HG03095 (cell line): Measurements from ENCODE around the gene COQ5.

ENCODE experiments used
- ATAC-seq: cut with Tn5 transposase; IDR thresholded peaks from one replicate; pipeline ENCODE4 v1.9.1; 2021; ENCODE audit warnings: moderate library complexity; ENCODE audit not compliant: unreplicated experiment

COQ5 gene

GRCh38 chr12:120485961-120486881, 42.7 kb downstream of the COQ5 start:
- no peak for ATAC-seq

GRCh38 chr12:120483621-120484020, 45.3 kb downstream of the COQ5 start:
- no peak for ATAC-seq

- ATAC-seq: no peak
Measured at GRCh38 chr12:120481022-120481767, 47.8 kb downstream of the COQ5 start.

GRCh38 chr12:120480211-120480610, 48.7 kb downstream of the COQ5 start:
- no peak for ATAC-seq

GRCh38 chr12:120479458-120479857, 49.5 kb downstream of the COQ5 start:
- no peak for ATAC-seq

- ATAC-seq: no peak
Measured at GRCh38 chr12:120475643-120476042, 53.3 kb downstream of the COQ5 start.

- ATAC-seq: no peak
Measured at GRCh38 chr12:120474616-120474960, 54.4 kb downstream of the COQ5 start.

GRCh38 chr12:120473807-120474615, 54.9 kb downstream of the COQ5 start:
- ATAC-seq: no peak

- no peak for ATAC-seq
Measured at GRCh38 chr12:120472521-120472920, 56.4 kb downstream of the COQ5 start.

- ATAC-seq: no peak
Measured at GRCh38 chr12:120470150-120470784, 58.7 kb downstream of the COQ5 start.

- peak; percentile 86 for ATAC-seq
Measured at GRCh38 chr12:120469450-120470149, 59.4 kb downstream of the COQ5 start, which contains the start of gene SRSF9. SRSF9 (minus strand) TSS chr12:120469748; CDS start chr12:120469609, 139 bp downstream.

- ATAC-seq: no peak
Measured at GRCh38 chr12:120468821-120469449, 60.0 kb downstream of the COQ5 start.

- no peak for ATAC-seq
Measured at GRCh38 chr12:120468325-120468820, 60.6 kb downstream of the COQ5 start.

- ATAC-seq: no peak
Measured at GRCh38 chr12:120467439-120467838, 61.5 kb downstream of the COQ5 start.

GRCh38 chr12:120466560-120467315, 62.2 kb downstream of the COQ5 start:
- ATAC-seq: no peak

GRCh38 chr12:120465756-120466155, 63.2 kb downstream of the COQ5 start:
- ATAC-seq: no peak

- ATAC-seq: no peak
Measured at GRCh38 chr12:120463712-120464111, 65.2 kb downstream of the COQ5 start.

GRCh38 chr12:120462099-120462640, 66.8 kb downstream of the COQ5 start:
- ATAC-seq: no peak
